Hematopoietic multipotent progenitor cell treated with erythropoietin and hydrocortisone succinate and interleukin-3 and kit ligand, for 15 days (in vitro differentiated cells): Measurements from ENCODE around the gene VMP1.

Experiments used
- DNase-seq: peaks from one replicate; pipeline ENCODE4 v3.0.0-alpha.2; 2015; ENCODE audit warnings: low spot score

VMP1 gene

DNA sequence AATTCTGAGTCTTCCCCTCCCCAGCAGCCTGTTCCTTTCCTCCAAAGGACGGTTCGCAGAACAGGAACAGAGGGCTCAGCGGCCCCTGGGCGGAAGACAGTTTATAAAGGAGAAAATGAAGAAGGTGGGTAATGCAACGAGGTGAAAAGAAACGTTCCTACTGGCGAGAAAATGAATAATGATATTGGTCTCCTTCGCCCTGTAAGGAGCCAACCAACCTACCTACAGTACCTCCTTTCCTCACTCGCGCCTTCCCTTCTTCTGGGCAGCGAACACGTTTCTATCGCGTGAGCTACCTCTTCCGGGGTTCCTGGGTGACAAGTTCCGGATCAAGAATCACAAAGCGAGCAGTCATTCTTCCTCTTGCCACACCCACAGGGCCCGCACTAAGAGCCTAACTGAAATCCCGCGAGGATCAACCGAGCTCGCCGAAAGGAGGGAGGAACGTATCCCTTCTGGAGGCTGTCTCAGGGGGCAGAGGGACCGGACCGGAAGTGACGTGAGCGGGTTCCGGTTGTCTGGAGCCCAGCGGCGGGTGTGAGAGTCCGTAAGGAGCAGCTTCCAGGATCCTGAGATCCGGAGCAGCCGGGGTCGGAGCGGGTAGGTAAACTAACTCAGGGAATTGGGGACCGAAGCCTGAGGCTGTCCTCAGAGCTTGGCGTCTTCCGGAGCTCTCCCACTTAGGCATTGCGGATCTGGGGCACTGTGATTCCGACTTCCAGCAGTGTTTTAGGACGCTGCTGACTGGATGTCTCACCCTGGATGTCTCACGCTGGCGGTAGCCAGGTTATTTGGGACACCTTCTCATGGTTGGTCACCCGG, at the start of gene VMP1, which contains the start of gene PTRH2:
Gene VMP1, plus strand, starts transcription at position 506 of the 822 bp plus-strand sequence. CDS start 23,793 bp downstream, outside the sequence.
Gene PTRH2, minus strand, starts transcription at position 282 of the 822 bp plus-strand sequence. CDS start 9,452 bp downstream, outside the sequence.
- peak; percentile 96 for DNase-seq

- no peak for DNase-seq
Measured at GRCh38 chr17:59666235-59666634, 41.2 kb upstream of the VMP1 start.

DNA sequence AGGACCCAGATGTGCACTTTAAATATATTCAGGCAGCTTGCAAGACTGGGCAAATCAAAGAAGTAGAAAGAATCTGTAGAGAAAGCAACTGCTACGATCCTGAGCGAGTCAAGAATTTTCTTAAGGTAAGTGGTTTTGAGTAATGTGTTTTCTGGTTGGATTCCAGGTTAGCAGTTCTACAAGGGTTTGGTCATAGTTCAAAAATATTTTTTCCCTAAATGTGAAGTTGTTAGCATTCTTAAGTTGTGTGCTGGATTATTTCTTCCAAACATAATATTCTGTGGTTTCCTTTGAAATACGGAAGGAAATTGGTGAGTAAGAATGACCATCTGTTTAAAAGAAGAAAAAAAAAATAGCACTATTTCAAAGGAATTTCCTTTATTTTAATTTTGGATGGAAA, 38.6 kb upstream of the VMP1 start:
- DNase-seq = no peak

GRCh38 chr17:59669411-59669810, 38.0 kb upstream of the VMP1 start:
- DNase-seq = no peak

DNA sequence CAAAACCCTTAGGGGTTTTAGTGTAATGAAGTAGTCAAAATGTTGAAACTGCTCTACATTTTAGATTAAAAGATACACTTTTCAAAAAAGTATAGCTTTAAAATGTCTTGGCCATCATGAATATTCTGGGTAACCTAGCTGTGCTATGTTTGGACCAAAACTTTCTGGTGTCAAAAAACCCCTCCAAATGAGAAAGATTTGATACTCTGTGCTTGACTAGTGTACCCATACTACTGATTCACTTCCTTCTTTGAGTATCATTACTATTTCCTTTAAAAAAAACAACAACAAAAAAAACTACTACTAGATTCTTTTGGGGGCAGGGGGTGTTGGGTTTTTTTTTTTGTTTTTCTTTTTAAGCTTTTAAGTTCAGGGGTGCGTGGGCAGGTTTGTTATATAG, 37.5 kb upstream of the VMP1 start:
- DNase-seq = no peak

- no peak for DNase-seq
Measured at GRCh38 chr17:59671386-59671785, 36.1 kb upstream of the VMP1 start.

DNA sequence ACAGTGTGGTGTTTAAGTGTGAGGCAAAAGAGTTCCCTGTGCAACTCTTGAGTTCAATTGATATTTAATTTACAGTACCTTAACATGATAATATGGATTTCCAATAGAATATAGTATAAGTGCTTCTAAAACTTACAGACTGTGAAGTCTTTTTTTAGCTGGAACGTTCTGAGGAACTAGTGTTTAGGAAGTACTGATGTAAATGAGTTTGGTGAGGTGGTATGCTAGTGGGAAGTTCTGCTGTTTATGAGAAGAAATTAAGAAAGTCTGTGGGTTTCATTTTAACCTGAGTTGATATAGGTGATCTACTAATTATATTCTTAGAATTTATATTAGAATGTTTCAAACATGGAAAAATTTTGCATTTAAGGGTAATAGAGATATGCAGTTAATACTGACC, 32.2 kb upstream of the VMP1 start:
- no peak for DNase-seq

GRCh38 chr17:59676716-59677115, 30.7 kb upstream of the VMP1 start:
- no peak for DNase-seq

DNA sequence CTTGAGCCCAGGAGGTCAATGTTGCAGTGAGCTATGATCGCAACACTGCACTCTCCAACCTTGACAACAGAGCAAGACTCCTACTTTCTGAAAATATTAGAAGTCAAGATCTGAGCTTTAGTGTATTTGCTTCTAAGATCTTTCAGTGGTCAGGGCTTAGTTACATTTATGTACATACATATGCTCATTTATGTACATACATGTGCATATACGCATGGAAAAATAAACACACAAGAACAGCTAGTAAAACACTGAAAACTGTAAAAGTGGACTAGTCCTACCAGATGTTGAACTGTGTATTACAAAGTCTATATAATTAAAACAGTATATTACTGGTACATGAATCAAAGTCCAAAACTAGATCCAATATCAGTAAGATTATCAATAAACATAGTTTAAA, 28.5 kb upstream of the VMP1 start:
- no peak for DNase-seq

DNA sequence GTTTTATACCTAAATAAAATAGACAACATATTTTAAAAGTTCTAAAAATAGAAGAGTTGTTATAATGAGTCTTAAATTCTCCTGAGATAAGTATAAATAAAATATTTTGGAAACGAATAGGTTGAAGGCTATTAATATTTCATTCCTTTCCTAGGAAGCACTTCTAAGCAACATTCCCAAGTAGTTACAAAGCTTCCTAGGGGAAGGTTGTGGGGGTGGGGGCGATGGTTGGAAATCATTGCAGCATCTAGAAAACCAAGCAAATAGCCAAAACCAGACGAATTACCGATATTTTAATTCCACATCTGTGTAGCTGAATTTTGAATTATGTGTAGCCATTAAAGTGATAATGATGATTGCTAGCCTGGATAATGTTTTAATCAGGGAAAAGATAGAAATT, 27.1 kb upstream of the VMP1 start:
- no peak for DNase-seq

DNA sequence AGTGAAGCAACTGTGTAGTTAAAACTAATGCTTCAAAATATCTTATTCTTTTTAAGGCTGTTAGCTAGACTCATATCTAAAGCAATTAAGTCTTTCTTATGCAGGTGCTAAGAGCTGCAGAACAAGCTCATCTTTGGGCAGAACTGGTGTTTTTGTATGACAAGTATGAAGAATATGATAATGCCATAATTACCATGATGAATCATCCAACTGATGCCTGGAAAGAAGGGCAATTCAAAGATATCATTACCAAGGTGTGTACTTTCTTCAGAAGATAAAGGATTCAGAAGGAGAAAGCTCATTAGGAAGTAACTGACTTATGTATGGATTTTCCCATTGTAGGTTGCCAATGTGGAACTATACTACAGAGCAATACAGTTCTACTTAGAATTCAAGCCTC, 24.2 kb upstream of the VMP1 start:
- DNase-seq = no peak

GRCh38 chr17:59684967-59685366, 22.5 kb upstream of the VMP1 start:
- peak; percentile 62 for DNase-seq

DNA sequence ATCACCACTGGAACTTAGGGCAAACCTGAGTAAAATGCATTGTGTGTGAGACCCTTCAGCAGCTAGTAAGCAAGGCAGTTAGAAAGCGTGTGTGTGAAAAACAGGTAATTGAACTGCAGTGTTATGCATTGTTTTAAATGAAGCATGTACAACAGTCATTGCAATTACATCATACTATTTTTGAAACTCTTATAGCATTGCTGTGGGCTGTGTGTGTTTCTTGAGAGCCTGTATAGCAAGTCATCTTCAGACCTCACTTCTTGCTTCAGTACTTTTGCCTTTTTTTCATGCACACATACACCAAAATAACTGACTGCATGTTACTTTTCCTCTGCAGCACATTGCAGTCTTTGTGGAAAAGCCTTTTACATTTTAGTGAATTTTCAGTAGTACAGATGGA, 19.4 kb upstream of the VMP1 start:
- no peak for DNase-seq

DNA sequence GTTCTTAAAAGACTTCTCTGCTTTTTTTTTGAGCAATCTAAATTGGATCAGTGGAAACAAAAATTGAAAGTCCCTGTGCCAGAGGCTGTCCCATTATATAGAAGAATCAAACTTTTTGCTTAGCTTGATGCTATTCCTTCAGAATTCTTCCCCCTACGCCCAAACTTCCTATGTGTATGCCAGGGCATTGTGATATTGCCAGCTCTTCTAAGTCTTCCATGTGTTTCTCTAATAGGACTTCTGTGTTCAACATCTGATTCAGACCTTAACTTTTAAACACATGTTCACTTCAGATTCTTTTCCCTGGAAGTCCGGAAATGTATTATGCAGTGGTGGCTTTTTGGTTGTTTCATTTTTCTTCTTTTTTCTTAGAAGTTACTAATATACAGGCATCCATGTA, 19.0 kb upstream of the VMP1 start:
- DNase-seq = no peak

- DNase-seq = no peak
Measured at GRCh38 chr17:59693582-59693981, 13.9 kb upstream of the VMP1 start.

DNA sequence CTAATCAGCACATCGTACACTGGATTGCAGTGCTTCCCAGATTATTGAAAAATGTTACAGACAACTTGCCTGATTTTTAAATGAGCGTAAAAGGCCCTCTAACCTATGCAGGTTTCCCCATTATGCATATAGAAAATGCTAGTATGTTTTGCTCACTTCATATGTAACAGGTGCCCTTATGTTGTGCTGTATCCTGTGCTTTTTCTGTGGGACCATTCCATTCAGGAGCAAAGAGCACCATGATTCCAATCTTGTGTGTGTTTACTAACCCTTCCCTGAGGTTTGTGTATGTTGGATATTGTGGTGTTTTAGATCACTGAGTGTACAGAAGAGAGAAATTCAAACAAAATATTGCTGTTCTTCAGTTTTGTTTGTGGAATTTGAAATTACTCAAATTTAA, 13.1 kb upstream of the VMP1 start:
- no peak for DNase-seq

DNA sequence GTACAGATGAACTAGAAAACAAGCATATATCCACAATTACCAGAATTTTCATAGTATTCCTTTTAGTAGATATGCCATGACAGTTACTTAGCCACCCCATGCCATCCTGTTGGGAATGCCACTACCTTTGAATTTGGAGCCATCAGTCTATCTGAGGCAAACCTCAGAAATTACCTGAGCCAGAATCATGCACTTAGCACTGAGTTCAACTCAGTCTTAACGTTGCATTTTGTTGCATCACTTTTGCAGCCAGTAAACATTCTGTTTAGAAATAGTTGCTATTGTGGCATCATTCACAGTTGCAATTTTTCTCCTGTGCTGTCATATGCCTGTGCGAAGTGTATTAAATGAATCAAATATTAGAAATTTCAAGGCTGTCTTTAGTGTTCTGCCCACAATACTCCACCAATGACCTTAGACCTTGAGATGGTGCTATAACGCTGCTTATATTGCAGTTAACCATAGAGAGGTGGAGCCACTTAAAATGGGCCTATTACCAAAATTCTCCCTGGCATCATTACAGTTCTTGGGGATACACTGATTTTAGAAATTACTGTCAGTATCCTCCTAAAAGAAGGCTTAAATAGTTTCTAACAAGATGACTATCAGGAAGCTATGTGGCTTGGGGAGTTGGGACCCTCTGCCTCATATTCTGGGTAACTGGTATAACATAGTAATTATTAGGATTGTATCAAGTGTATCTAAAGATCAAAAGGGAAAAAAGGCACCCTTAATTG, 11.3 kb upstream of the VMP1 start:
- no peak for DNase-seq

DNA sequence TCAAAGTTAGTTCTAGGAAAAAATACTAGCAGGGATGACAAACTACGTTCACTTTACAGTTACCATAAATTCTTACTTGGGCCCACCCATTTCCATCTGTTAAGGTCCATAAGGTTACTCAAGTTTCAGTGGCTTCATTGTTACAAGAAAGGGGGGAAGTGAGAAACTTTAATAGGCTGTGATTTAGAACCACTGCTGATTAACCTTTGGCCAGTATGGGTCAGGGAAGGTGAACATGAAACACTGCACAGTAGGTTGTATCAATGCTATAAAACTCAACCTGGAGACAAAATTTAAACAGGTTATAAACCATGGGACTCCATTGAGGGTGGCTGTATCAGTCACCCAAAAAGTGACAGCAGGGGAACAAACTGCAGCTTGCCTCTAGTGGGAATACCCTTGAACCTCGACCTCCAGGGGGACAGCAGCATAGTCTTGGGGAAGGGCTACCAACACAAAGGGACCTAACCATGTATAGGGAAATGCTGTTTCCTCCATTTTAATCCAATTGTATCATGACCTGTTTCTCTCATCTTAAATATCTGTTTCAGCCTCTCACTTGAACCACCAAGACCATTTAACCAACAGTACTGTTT, 10.7 kb upstream of the VMP1 start:
- DNase-seq = no peak

DNA sequence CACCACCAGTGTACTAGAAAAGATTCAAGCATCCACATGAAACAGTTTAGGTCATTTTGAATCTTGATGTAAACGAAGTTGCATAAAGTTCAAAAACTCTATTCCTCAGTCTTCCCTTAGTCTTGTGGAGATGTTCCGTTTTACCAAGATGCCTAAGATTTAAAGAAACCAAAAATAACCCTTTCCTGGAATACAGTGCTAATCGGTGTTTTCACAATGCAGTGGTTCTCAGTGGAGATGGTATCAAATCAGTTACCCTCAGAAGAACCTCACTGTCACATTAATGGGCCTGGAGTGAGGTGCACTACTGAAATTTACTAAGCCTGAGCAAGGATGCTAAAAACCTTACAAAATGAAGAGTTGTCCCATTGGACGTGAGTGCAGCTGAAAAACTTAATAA, 9.3 kb upstream of the VMP1 start:
- no peak for DNase-seq

DNA sequence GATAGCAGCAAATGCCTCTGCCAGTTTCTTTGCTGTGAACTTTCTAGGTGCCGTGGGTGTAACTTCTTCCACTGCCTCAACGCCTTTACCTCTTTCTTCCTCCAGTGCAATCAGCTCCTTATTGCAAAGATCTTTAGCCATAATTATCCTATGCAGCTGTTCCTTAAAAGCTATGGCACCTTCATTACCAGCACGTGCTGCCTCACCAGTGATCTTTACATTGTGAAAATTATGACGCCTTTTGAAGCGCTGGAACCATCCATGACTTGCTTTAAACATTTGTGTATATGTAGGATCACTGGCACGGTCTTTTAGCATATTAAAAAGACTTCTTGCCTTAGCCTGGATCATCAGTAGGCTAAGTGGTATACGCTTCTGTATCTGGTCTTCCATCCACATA, 8.2 kb upstream of the VMP1 start:
- no peak for DNase-seq

DNA sequence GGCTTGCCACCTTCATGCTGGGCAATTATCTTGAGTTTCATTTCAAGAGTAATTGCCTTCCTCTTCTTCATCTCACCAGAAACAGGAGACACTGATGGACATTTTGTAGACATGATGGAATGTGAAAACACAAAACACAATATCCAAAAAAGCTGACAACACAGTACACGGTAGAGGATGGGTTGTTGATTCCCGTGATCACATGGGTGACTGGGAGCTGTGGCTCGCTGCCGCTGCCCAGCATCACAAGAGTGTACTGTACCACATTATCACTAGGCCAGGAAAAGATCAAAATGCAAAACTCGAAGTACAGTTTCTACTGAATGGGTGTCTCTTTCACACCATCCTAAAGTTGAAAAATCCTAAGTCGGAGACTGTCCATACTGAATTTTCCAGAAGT, 7.7 kb upstream of the VMP1 start:
- no peak for DNase-seq

GRCh38 chr17:59702304-59702703, 5.2 kb upstream of the VMP1 start:
- no peak for DNase-seq

- no peak for DNase-seq
Measured at GRCh38 chr17:59707971-59708430, 547 bp downstream of the VMP1 start.
